ENCODE results near the gene DNAJB8.

DNAJB8 gene

DNA sequence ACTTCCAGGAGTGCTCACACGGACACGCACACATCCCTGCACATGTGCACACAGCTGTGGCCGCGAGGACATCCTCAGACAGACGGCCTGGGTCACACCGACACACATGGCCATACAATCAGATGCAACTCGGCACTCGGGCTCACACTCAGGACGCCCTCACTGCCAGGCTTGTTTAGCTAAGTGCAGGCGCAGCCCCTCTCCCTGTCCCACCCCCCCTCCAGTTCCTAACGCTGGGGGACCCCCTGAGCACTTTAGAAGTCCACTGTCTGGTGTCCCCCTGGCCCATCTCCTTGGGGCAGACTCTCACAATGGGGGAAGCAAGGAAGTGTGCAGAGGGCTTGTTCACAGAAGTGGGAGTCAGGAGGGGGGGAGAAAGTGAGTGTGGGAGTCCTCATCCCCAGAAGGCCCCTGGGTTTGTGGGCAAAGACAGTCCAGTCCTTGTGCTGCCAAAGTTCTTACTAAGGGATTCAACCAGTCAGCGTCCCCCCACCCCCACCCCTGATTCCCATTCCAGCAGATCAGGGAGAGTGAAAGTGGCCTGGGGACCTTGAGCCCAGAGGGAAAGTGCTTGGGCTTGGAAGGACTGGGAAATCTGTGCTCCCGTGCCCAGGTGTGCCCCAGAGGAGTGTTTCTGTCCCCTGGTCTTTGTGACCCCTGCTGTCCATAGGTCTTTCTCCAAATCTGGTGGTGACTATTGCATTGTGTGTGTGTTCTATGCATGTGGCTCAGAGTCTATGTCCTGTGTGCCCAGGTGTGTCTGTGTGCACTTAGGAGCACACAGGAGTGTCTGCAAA, 27.1 kb upstream of the DNAJB8 start:
- no peak for DNase-seq

DNA sequence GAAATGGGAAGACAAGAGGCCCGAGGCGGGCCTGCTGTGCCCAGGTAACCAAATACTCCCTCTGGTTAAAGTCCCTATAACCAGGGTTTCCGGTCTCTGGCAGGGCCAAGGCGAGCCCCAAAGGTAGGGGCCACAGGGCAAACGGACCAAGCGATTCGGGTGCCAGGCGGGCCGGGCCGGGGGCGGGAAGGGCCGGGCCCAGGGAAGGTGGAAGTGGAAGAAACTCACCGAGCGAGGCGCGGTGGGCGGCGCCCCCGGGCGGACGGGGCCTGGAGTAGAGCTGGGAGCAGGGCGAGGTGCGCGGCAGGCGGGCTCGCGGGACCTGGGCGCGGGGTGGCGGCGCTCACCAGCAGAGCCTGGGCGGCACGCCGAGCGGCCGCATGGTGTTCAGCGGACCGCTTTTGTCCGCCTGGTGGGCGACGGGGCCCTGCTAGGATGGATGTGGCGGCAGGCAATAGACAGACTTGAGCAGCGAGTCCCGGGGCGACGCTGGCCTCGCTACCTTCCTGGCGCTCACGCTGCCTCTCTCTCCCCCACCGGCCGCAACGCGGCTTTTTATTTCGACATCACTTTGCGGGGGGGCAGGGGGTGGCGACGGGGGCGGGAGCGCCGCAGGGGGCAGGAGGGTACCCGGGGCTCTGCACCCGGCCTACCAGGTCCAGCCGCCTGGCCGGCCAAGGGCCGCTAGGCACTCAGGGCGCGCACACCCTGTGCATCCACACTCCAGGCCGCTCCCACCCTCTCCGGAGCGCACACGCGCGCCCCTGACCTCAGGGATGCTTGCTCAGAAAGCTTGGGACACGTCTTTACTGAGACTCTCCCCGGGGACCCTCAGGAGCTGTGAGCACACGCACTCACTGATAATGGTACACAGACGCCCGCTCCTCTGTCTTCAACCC, 26.2 kb upstream of the DNAJB8 start, which contains the start of gene GATA2:
GATA2 (minus strand) TSS at position 531 of the 899 bp plus-strand sequence. CDS start 6,170 bp downstream, outside the sequence.
- no peak for DNase-seq

- no peak for DNase-seq
Measured at GRCh38 chr3:128491941-128492670, 25.4 kb upstream of the DNAJB8 start.

- no peak for DNase-seq
Measured at GRCh38 chr3:128491691-128491940, 24.9 kb upstream of the DNAJB8 start.

- DNase-seq: no peak
Measured at GRCh38 chr3:128490915-128491690, 24.4 kb upstream of the DNAJB8 start.

DNA sequence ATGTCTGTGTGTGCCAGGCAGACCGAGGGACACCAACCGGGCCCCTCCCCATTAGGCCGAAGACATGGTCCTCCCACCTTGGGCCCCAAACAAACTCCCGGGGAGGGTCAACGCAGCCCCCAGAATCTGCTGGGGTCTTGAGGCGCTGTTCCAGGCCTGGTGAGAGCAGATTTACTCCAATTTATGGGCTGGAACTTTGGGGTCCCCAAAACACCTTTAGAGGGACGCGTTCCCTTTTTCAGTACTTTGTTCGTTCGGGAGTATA, 23.9 kb upstream of the DNAJB8 start:
- DNase-seq: no peak

GRCh38 chr3:128489927-128490649, 23.4 kb upstream of the DNAJB8 start:
- no peak for DNase-seq

- DNase-seq: no peak
Measured at GRCh38 chr3:128489674-128489926, 22.9 kb upstream of the DNAJB8 start.

DNA sequence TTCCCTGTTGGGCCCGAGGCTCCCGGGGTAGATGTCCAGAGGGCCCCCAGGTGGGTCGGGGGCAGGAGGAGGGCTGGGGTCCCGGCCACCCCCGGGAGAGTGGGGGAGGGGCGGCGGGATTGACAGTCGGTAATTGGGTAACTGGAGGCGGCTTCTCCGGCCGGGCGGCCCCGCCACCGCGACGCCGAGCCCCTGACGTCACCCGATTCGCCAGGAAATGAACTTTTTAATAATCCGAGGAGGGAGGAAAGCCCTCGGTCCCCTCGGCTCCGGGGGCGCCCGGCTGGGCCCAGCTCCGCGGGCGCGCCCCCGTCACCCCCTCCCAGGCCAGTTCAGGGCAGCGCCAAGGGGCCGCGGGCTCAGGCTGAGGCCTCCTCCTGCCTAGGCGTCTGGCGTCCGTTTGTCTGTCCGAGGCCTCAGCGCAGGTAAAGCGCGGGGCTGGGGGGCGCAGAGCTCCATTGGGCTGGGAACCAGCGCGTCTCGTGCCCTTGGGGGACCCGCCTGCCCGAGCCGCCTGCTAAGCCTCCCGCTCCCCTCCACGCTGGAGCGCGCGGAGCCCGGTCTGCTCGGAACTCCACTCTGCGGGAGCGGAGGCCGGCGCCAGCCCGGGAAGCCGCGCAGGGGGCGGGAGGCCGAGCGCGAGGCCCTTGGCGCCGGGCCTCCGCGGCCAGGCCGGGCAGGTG, 22.4 kb upstream of the DNAJB8 start:
- DNase-seq: no peak

GRCh38 chr3:128488636-128488990, 21.9 kb upstream of the DNAJB8 start:
- DNase-seq: no peak

DNA sequence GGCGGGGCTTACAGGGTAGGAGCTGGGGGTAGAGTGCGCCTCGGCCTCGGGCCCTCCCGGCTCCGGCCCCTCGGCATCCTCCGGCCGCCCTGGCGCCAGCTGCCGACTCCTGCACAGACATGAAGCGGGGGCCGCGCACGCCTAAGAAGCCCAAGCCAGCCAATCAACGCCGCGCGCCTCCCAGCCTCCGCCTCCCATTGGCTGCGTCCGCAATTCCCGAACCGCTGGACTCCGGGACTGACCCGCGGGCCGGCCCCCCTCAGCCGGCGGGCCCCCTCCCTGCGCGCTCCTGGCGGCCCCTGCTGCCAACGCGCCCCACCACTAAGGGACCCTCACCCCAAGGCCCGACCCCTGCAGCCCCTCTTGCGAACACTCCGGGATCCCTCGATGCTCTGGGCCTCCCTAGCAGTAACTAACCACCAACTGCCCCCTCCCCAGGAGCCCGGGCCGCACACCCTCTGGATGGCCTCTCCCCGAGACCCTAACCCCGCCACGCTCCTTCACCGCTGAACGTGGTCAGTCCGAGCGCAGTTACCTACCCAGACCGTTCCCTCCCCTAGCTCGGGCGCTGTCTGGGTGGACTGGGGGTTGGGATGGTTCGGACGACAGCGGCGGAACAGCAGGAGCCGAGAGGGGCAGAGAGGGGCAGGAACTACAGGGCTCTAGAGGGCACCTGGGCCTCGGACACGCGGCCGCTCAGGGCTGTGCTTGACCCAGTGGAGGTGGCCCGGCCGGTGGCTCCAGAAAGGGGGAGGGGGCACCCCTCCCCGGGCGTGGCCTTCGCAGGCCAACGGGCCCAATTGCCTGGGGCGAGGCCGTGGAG, 21.3 kb upstream of the DNAJB8 start:
- peak; percentile 26 to 36 for DNase-seq

- DNase-seq: no peak
Measured at GRCh38 chr3:128487538-128487812, 20.8 kb upstream of the DNAJB8 start.

- no peak for DNase-seq
Measured at GRCh38 chr3:128486681-128487537, 20.2 kb upstream of the DNAJB8 start.

GRCh38 chr3:128486205-128486628, 19.5 kb upstream of the DNAJB8 start:
- DNase-seq: no peak

DNA sequence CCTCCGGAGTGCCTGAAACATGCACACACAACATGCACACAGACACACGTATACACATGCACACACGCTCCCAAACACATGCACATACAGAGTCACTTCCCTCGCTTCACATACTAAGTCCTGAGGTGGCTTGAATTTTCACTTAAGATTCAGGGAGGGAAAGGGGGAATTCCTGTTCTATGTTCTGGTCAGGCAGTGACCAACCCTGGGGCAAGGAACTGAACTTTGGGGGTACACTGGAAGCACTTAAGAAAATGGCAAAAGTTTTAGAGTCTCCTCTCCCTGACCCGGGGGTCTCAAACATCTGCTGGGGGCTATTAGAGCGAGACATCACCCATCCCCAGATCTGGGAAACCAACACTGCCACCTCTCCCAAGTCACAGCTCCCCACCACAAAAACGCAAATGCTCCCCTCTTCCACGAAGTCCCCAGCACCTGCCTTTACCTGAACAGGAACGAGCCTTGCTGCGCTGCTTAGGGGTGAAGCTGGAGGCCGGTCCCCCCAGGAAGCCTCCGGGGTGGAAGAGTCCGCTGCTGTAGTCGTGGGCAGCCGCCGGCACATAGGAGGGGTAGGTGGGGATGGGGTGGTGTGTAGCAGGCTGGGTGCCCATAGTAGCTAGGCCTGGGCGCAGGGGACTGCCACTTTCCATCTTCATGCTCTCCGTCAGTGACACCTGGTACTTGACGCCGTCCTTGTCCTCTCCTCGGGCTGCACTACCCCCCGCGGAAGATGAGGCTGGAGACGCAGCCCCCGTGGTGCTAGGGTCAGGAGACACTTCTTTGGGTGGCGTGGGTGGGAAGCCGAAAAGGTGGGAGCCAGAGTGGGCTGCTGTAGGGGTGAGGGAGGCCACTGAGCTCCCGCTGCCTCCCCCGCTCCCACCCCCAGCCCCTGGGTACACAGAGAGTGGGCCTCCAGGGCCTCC, 18.9 kb upstream of the DNAJB8 start:
- DNase-seq: no peak

- DNase-seq: no peak
Measured at GRCh38 chr3:128484404-128485281, 18.0 kb upstream of the DNAJB8 start.

DNA sequence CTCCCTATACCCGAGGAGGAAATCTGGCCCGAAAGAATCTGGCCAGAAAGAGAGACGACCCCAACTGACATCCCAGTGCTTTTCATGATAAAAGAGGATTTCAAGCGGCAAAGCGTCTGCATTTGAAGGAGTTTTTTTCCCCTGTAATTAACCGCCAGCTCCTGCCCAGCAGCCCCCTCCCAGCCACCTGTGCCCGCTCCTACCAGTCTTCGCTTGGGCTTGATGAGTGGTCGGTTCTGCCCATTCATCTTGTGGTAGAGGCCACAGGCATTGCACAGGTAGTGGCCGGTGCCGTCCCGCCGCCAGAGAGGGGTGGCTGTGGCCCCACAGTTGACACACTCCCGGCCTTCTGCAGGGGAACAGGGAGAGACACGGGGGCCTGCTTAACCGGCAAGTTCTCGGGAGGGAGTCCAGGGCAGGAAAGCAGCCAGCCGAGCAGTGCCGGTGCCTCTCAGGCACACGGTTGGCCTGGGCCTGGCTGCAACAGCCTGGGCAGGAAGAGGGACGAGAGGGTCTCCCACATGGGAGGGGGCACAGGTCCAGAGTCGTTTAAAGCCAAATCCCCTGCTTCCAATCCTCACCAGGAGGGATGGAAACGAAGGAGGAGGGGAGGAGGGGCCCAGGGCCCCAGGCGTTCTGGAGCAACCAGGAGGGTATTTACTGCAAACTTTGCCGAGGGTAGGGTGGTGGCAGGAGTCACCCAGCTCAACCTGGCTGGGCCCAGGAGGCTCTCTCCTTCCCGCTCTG, 17.1 kb upstream of the DNAJB8 start:
- DNase-seq: no peak
